A549 (cell line): ENCODE measurements around the gene CNTN5. TPM values are rescaled to one million over a fixed set of nuclear protein-coding genes. Genes with fewer than 3 reads are reported as not detected.

Experiments used
- ATAC-seq, 2 experiments: fragments of 200-7000 bp in 1 of 2; fragments of >200 bp in 1 of 2; cut with Nextera tagmentation in 1 of 2; cut with Tn5 transposase in 1 of 2; 3 replicates each; pipeline versions ENCODE4 v1.8.0 to v1.9.1; 2018 to 2020; ENCODE audit warnings: mild to moderate bottlenecking in 1 of 2, moderate library complexity in 1 of 2
- CTCF ChIA-PET: fragments of 300-600 bp; sonication (Branson Sonifier 250); formaldehyde crosslinking; extraction: SDS; loops from one replicate; lab custom pipeline; 2021; ENCODE audit warnings: antibody characterized with exemption, inconsistent platforms; lab: Yijun Ruan, JAX
- POLR2A ChIA-PET: fragments of 350-600 bp; formaldehyde crosslinking; extraction: SDS; loops from one replicate; lab custom pipeline; 2021; ENCODE audit warnings: antibody characterized with exemption, inconsistent platforms; lab: Yijun Ruan, JAX
- DNase-seq, 2 experiments: peaks; one replicate each; pipeline versions ENCODE4 v3.0.0 to v3.0.0-alpha.2; 2011 to 2016; ENCODE audit warnings: low read depth in 1 of 2, low spot score in 1 of 2
- FAIRE-seq: peaks from 2 replicates; lab custom pipeline; 2011; peaks lifted over from hg19 to GRCh38; lab: Jason Lieb, UNC
- H3K27ac ChIP-seq, 2 experiments: fragments of >200 bp; sonication (Bioruptor Twin); formaldehyde crosslinking; 3 replicates each; pipeline ENCODE4 v1.5.1; 2016 to 2017
- H3K4me1 ChIP-seq: fragments of >200 bp; sonication (Bioruptor Twin); formaldehyde crosslinking; 3 replicates; pipeline ENCODE4 v1.6.1; 2016
- H3K4me2 ChIP-seq: fragments of >200 bp; sonication (Bioruptor Twin); formaldehyde crosslinking; 3 replicates; pipeline ENCODE4 v1.6.1; 2016
- H3K4me3 ChIP-seq: fragments of >200 bp; sonication (Bioruptor Twin); formaldehyde crosslinking; 3 replicates; pipeline ENCODE4 v1.5.1; 2016
- H3K9me3 ChIP-seq: fragments of >200 bp; sonication (Bioruptor Twin); formaldehyde crosslinking; 3 replicates; pipeline ENCODE4 v1.6.1; 2016
- BCL3 ChIP-seq: fragments of >200 bp; sonication (Bioruptor Twin); formaldehyde crosslinking; IDR thresholded peaks from 3 replicates; pipeline ENCODE4 v1.6.1; 2016
- BHLHE40 ChIP-seq: IDR thresholded peaks from 2 replicates; pipeline ENCODE4 v1.6.1; 2012; ENCODE audit warnings: low read depth, low read length, inconsistent platforms
- CBX2 ChIP-seq: fragments of 200-600 bp; sonication (generic); IDR thresholded peaks from 2 replicates; pipeline ENCODE4 v1.6.1; 2016; ENCODE audit warnings: low read depth, mild to moderate bottlenecking, borderline replicate concordance
- CBX8 ChIP-seq: fragments of 200-600 bp; sonication (generic); IDR thresholded peaks from 2 replicates; pipeline ENCODE4 v1.6.1; 2016
- CHD2 ChIP-seq: fragments of 150-350 bp; IDR thresholded peaks from 2 replicates; pipeline ENCODE4 v1.6.1; 2014; ENCODE audit warnings: low read length; ENCODE audit not compliant: partially characterized antibody
- CTCF ChIP-seq: fragments of >200 bp; sonication (Bioruptor Twin); formaldehyde crosslinking; IDR thresholded peaks from 3 replicates; pipeline ENCODE4 v1.5.1; 2016
- EHF ChIP-seq: fragments of 250-450 bp; sonication (Bioruptor Pico); IDR thresholded peaks from 2 replicates; pipeline ENCODE4 v1.5.0; 2020; ENCODE audit warnings: mild to moderate bottlenecking
- EHMT2 ChIP-seq: fragments of 200-600 bp; sonication (generic); IDR thresholded peaks from 2 replicates; pipeline ENCODE4 v1.6.1; 2016; ENCODE audit warnings: antibody characterized with exemption, low read depth, mild to moderate bottlenecking, moderate library complexity
- FOSL2 ChIP-seq, 2 experiments: fragments of 450-650 bp in 1 of 2; fragments of >200 bp in 1 of 2; sonication (Bioruptor Twin) in 1 of 2; formaldehyde crosslinking; IDR thresholded peaks; 2 replicates each; pipeline versions ENCODE4 v1.5.0 to v1.6.1; 2016 to 2020; ENCODE audit warnings: mild to moderate bottlenecking in 1 of 2, moderate library complexity in 1 of 2
- HDAC2 ChIP-seq: fragments of 200-600 bp; sonication (generic); IDR thresholded peaks from 2 replicates; pipeline ENCODE4 v1.6.1; 2016
- HES2 ChIP-seq: fragments of >200 bp; sonication (Bioruptor Twin); formaldehyde crosslinking; IDR thresholded peaks from 2 replicates; pipeline ENCODE4 v1.6.1; 2016
- HEYL ChIP-seq: fragments of 250-450 bp; sonication (Bioruptor Pico); IDR thresholded peaks from 2 replicates; pipeline ENCODE4 v1.8.0; 2021; ENCODE audit warnings: mild to moderate bottlenecking, moderate library complexity
- HOXB5 ChIP-seq: fragments of 250-450 bp; sonication (Bioruptor Pico); IDR thresholded peaks from 2 replicates; pipeline ENCODE4 v1.5.0; 2020; ENCODE audit warnings: mild to moderate bottlenecking, moderate library complexity
- JUN ChIP-seq, 2 experiments: fragments of >200 bp; sonication (Bioruptor Twin); formaldehyde crosslinking; IDR thresholded peaks; 2 replicates in 1 of 2; 3 replicates in 1 of 2; pipeline ENCODE4 v1.6.1; 2016 to 2017
- JUNB ChIP-seq: fragments of >200 bp; sonication (Bioruptor Twin); formaldehyde crosslinking; IDR thresholded peaks from 2 replicates; pipeline ENCODE4 v1.6.1; 2016
- KDM1A ChIP-seq: fragments of 200-600 bp; sonication (generic); IDR thresholded peaks from 2 replicates; pipeline ENCODE4 v1.6.1; 2016; ENCODE audit warnings: low read depth, mild to moderate bottlenecking
- MYC ChIP-seq: IDR thresholded peaks from 2 replicates; pipeline ENCODE4 v1.6.1; 2012; ENCODE audit warnings: mild to moderate bottlenecking, inconsistent platforms, low read length, improper control_type of control experiment, borderline replicate concordance
- NFE2L2 ChIP-seq: fragments of 150-350 bp; conservative IDR thresholded peaks from 2 replicates; pipeline ENCODE4 v1.6.1; 2014; ENCODE audit warnings: low read length
- NPAS2 ChIP-seq: fragments of 250-450 bp; sonication (Bioruptor Pico); IDR thresholded peaks from 2 replicates; pipeline ENCODE4 v1.8.0; 2022; ENCODE audit warnings: mild to moderate bottlenecking, moderate library complexity, borderline replicate concordance
- PBX3 ChIP-seq: IDR thresholded peaks from 2 replicates; pipeline ENCODE4 v1.6.1; 2012
- PHF8 ChIP-seq: fragments of 200-600 bp; sonication (generic); IDR thresholded peaks from 2 replicates; pipeline ENCODE4 v1.6.1; 2016; ENCODE audit warnings: low read depth, mild to moderate bottlenecking, antibody characterized with exemption, moderate library complexity, borderline replicate concordance
- RAD21 ChIP-seq, 2 experiments: fragments of >200 bp in 1 of 2; sonication (Bioruptor Twin) in 1 of 2; formaldehyde crosslinking in 1 of 2; IDR thresholded peaks in 1 of 2; conservative IDR thresholded peaks in 1 of 2; 2 replicates in 1 of 2; 3 replicates in 1 of 2; pipeline ENCODE4 v1.6.1; 2012 to 2018; ENCODE audit warnings: inconsistent platforms in 1 of 2
- RCOR1 ChIP-seq: fragments of 150-350 bp; IDR thresholded peaks from 2 replicates; pipeline ENCODE4 v1.6.1; 2014; ENCODE audit warnings: antibody characterized with exemption, low read length, low read depth
- REST ChIP-seq: fragments of 200-600 bp; sonication (generic); IDR thresholded peaks from 2 replicates; pipeline ENCODE4 v1.6.1; 2016; ENCODE audit warnings: antibody characterized with exemption, mild to moderate bottlenecking, moderate library complexity
- SMC3 ChIP-seq: fragments of >200 bp; sonication (Bioruptor Twin); formaldehyde crosslinking; IDR thresholded peaks from 3 replicates; pipeline ENCODE4 v1.6.1; 2018; ENCODE audit warnings: inconsistent platforms
- TFCP2L1 ChIP-seq: fragments of 250-450 bp; sonication (Bioruptor Pico); IDR thresholded peaks from 2 replicates; pipeline ENCODE4 v1.5.0; 2021; ENCODE audit warnings: mild to moderate bottlenecking
- ZC3H11A ChIP-seq: fragments of 450-650 bp; IDR thresholded peaks from 2 replicates; pipeline ENCODE4 v1.6.1; 2014; ENCODE audit warnings: antibody characterized with exemption, mild to moderate bottlenecking
- ZNF302 ChIP-seq: fragments of 250-450 bp; sonication (Bioruptor Pico); IDR thresholded peaks from 2 replicates; pipeline ENCODE4 v1.9.0; 2021; ENCODE audit warnings: inconsistent platforms, mild to moderate bottlenecking, moderate library complexity
- ZSCAN20 ChIP-seq: fragments of 250-450 bp; sonication (Bioruptor Pico); IDR thresholded peaks from 2 replicates; pipeline ENCODE4 v1.8.0; 2022; ENCODE audit warnings: mild to moderate bottlenecking, moderate library complexity
- WGBS: methylation state at CpG from one replicate; pipeline ENCODE4 v1.1.6; 2017; ENCODE audit errors: missing lambda C conversion rate; 5-methylcytosine and 5-hydroxymethylcytosine counted together
- polyA plus RNA-seq, 4 experiments: library from polyadenylated mRNA; depleted of rRNA in 3 of 4; stranded (reverse); fragments of >200 nt; fragmentation: RNase III in 1 of 4; extraction: RNeasy Plus Mini Kit Qiagen cat#74134 plus additional on column Dnase treatment in 1 of 4; gene quantifications; 2 replicates in 3 of 4; 3 replicates in 1 of 4; pipeline ENCODE4 v1.2.3, GENCODE V29; 2011 to 2017

Gene CNTN5
- polyA plus RNA-seq, 2 of the 4 experiments (the other 2 are of a cell fraction) = 0.08 TPM; not detected in 1

- no peak for ATAC-seq
- TF ChIP-seq HES2 (no peak), SMC3 (no peak), CTCF (no peak), EHF (CRISPR knock-in tag) (no peak), NPAS2 (no peak), HOXB5 (CRISPR knock-in tag) (no peak), HEYL (CRISPR knock-in tag) (no peak), ZC3H11A (no peak), JUNB (no peak), HDAC2 (no peak), TFCP2L1 (no peak), PHF8 (no peak), ZSCAN20 (no peak), BCL3 (no peak), JUN (IDR thresholded peaks at IDR 0.05) (no peak)
- no peak overlapping the region for H3K27ac ChIP-seq
- FAIRE-seq = no peak
- POLR2A ChIA-PET = no interaction called here
- H3K9me3 ChIP-seq = no peaks in the 10 kb centered on the region
- H3K4me3 ChIP-seq = no peak overlapping the region
- CTCF ChIA-PET = no interaction called here
- no peak for DNase-seq
- H3K4me1 ChIP-seq = no peaks in the 10 kb centered on the region
- H3K4me2 ChIP-seq = no peak overlapping the region
- WGBS = 35% methylated on average over 4 of the region's 4 CpGs
These were observed 571.5 kb downstream of the CNTN5 start for GRCh38 chr11:99592266-99592665.

- WGBS = 34% methylated on average over 1 of the region's 1 CpG
- H3K4me1 ChIP-seq = no peaks in the 10 kb centered on the region
- no peak for DNase-seq
- no peak overlapping the region for H3K4me2 ChIP-seq
- H3K9me3 ChIP-seq = no peaks in the 10 kb centered on the region
- FAIRE-seq = no peak
- ATAC-seq = no peak
- POLR2A ChIA-PET = no interaction called here
- no peak overlapping the region for H3K27ac ChIP-seq
- no peak overlapping the region for H3K4me3 ChIP-seq
- CTCF ChIA-PET = no interaction called here
- TF ChIP-seq CBX8 = no peak
- TF ChIP-seq FOSL2 (IDR thresholded peaks at IDR 0.05) = no peak
- TF ChIP-seq FOSL2 (CRISPR knock-in tag; IDR thresholded peaks at IDR 0.05) = no peak
- TF ChIP-seq JUNB = no peak
- TF ChIP-seq ZNF302 = no peak
- no peak for TF ChIP-seq MYC
- TF ChIP-seq RCOR1 = no peak
- TF ChIP-seq JUN (IDR thresholded peaks at IDR 0.05) = no peak
- TF ChIP-seq CHD2 = no peak
- TF ChIP-seq EHF (CRISPR knock-in tag) = no peak
These were observed 572.4 kb downstream of the CNTN5 start for GRCh38 chr11:99593197-99593596.

- Histone ChIP-seq H3K4me3 (no peak overlapping the region), H3K4me1 (no peaks in the 10 kb centered on the region), H3K9me3 (no peaks in the 10 kb centered on the region), H3K4me2 (no peak overlapping the region), H3K27ac (no peak overlapping the region)
- ChIA-PET CTCF (no interaction called here), POLR2A (no interaction called here)
- FAIRE-seq (no peak), ATAC-seq (no peak), DNase-seq (no peak)
- WGBS = 0% methylated on average over 1 of the region's 1 CpG
- TF ChIP-seq SMC3 = no peak
- no peak for TF ChIP-seq EHMT2
- no peak for TF ChIP-seq ZNF302
- TF ChIP-seq NFE2L2 = no peak
- no peak for TF ChIP-seq HEYL (CRISPR knock-in tag)
- TF ChIP-seq CBX2 = no peak
- no peak for TF ChIP-seq KDM1A
- no peak for TF ChIP-seq RAD21 (conservative IDR thresholded peaks at IDR 0.05 in 1 of 2, IDR thresholded peaks at IDR 0.05 in 1 of 2)
- no peak for TF ChIP-seq NPAS2
- TF ChIP-seq BHLHE40 = no peak
- TF ChIP-seq PBX3 = no peak
- no peak for TF ChIP-seq HES2
- TF ChIP-seq REST = no peak
These were observed 580.4 kb downstream of the CNTN5 start for GRCh38 chr11:99601179-99601578.
